PC-3 (cell line): ENCODE results near the gene UROD.

ENCODE experiments used
- EZH2 ChIP-seq: fragments of 300-600 bp; sonication (generic); IDR thresholded peaks from one replicate; pipeline ENCODE4 v1.6.1; 2017; ENCODE audit warnings: antibody characterized with exemption, mild to moderate bottlenecking, low read length; ENCODE audit not compliant: unreplicated experiment
- EZH2phosphoT487 ChIP-seq: fragments of 300-600 bp; sonication (generic); IDR thresholded peaks from 2 replicates; pipeline ENCODE4 v1.6.1; 2018; ENCODE audit warnings: mild to moderate bottlenecking, antibody characterized with exemption, low read length, borderline replicate concordance

DNA sequence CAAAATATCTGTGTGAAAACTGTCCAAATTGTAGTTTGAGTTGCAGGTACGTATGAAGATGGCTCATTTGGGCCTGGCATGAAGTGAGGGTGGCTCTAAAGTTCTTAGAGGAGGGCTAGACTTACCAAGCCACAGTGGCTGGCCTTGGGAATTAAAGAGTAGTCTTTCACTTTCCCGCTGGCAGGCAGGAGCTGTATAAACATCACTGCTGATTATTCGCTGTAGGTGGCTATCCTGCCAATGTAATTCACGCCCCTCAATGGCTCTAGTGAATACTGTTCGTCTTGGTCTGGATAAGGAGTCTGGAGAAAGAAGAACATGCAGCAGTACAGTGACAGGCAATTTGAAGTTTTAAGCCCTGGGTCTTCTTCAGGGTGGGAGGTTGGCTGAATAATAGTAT lies 31.0 kb downstream of the UROD start:
- TF ChIP-seq EZH2phosphoT487 (no peak), EZH2 (no peak)
